HG03135 (cell line): Measurements from ENCODE around the gene CEP89.
"Not testable (repeated sequence)": the region's sequence is repeated elsewhere in the genome, so short reads cannot be mapped to it uniquely, and the experiment has no call there.

Experiments used
- ATAC-seq: cut with Tn5 transposase; IDR thresholded peaks from one replicate; pipeline ENCODE4 v1.9.1; 2021; ENCODE audit warnings: mild to moderate bottlenecking, moderate library complexity; ENCODE audit not compliant: unreplicated experiment

Gene CEP89

DNA sequence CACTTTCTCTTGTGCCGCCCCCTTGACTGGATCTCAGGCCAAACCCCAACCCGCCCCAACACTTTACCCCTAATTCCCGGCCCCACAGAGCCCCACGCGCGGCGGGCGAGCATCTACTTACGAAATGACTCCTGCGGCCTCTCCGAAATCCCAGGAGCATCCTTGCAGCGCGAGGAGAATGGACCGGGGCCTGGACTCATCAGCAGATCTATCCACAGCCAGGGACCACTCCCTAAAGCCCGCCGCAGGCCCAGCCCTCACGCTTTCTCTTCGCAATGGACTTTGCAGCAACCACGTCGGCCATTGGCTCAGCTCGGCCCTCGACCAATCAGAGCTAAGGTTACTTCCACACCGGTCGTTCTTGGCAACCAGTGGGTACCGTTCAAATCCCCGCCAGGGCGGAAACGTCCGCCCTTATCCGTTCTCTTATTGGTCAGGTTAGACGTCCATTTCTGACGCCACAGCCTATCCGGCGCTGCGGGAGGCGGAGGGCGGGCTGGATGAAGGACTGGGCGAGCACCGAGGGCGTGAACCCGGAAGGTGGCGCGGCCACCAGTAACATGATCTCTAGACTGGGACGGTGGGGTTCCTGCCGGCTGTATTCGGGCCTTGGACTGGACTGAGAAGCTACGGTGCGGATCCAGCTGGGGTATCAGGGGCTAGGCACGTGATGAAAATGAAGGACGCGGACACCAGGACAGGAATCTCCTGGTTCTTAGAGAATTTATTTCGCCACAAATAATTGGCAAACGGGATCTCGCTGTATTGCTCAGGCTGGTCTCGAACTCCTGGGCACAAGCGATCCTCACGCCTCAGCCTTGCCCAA, at the start of gene CEP89, which contains the start of gene FAAP24:
Gene CEP89, minus strand, starts transcription at position 244 of the 826 bp plus-strand sequence. Its CDS starts 84 bp downstream, at position 160.
Gene FAAP24, plus strand, starts transcription at position 528 of the 826 bp plus-strand sequence. CDS start 955 bp downstream, outside the sequence.
- ATAC-seq = peak; percentile 99

DNA sequence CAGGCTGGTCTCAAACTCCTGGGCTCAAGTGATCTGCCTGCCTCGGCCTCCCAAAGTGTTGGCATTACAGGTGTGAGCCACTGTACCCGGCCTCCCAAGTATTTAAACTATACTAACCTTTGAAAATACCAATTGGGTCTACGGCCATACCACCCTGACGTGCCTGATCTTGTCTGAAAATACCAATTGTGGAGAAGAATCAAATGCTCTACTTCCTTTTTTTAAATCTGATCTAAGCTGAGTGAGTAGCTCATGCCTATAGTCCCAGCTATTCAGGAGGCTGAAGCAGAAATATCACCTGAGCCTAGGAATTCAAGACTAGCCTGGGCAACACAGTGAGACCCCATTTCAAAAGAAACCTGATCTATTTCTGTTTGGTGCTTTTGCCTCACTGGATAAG, 39.1 kb upstream of the CEP89 start:
- not testable (repeated sequence) for ATAC-seq

DNA sequence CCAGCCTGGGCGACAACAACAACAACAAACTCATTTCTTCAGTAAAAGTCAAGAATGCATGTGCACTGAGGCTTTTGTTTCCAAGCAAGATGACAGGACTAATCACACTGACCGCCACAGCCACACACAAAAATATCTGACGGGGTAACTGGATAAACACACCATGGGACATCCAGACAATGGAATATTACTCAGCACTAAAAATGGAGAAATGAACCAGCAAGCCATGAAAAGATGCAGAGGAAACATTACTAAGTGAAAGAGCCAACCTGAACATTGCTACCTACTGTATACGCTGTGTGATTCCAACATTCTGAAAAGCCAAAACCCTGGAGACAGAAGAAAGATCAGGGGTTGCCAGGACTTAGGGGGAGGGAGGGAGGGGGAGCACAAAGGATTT, 37.0 kb upstream of the CEP89 start:
- no peak for ATAC-seq

DNA sequence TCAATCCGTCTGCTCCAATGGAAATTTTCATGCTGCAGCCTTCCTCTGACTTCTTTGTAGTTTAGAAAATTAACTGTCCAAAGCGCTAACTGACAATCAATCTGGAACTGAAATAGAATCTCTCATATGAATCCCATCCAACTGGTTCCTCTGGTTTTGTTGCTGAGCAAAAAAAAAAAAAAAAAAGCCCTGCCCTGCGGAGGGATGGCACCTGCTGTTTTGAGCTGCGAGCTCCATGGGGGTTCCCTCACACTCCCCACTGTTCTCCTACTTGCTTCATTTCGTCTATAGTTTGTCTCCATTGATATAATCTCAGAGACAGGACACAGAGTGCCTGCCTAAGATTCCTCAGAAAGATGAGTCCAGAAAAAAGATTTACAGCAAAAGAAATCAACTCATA, 33.7 kb upstream of the CEP89 start:
- no peak for ATAC-seq

DNA sequence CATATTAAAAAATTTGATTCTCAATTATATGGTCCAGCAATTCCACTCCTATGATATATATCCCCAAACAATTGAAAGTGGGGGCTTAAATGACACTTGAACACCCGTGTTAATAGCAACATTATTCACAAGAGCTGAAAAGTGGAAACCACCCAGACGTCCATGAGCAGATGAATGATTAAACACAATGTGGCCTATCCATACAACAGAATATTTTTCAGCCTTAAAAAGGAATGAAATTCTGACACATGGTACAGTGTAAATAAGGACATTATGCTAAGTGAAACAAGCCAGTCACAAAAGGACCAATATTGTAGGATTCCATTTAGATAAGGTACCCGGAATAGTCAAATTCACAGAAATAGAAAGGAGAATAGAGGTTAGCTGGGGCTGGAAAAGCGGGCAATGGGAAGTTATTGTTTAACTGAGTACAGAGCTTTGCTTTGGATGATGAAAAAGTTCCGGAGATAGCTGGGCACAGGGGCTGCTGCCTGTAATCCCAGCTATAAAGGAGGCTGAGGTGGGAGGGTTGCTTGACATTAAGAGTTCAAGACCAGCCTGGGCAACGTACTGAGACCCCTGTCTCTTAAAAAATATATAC, 31.8 kb upstream of the CEP89 start:
- ATAC-seq = not testable (repeated sequence)

DNA sequence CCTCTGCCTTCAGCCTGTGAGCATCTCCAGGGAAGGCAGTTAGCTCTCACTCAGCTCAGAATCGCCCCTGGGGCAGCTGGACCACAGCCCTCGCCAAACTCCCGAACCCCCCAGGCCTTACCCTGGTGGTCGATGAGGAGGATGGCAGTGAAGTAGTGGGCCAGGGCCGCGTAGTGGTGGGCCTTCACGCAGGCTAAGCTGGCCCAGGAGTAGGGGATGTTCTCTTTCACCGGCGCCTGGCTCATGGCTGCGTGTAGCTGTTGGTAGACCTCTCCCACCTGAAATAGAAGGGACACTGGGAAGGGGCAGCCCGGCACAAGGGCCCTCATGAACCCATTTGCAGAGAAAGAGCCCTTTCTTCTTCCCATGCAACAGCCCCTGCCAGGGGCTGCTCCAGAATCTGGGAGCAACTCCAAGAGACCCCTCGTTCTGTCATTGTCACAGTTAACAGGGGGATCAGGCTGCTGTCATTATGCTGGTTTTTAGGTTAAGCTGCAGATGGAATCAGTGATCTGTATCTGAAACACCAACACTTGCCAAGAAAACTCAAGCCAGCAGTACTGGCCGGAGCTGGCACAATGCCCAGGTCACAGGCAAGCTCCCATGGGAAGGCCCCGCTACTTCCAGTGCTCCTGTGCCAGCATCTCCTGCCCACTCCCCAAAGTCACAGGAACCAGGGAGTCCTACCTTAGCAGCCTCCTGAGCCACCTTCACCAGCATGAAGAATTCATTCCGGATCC, 30.5 kb upstream of the CEP89 start:
- ATAC-seq = not testable (repeated sequence)

DNA sequence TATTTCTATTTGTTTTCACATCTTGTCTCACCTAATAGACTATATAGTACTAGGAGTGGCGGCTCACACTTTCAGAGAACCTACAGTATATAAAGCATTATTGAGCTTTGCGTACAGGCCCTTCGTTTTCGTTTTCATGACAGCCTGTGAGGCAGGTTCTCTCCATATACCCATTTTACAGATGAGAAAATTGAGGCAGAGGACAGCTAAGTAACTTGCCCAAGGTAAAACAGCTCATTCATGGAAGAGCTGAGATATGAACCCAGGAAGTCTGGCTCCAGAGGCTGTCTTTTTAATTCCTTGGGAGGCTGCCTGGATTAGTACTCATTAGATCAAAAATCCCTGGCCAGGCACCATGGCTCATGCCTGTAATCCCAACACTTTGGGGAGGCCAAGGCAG, 29.2 kb upstream of the CEP89 start:
- no peak for ATAC-seq

DNA sequence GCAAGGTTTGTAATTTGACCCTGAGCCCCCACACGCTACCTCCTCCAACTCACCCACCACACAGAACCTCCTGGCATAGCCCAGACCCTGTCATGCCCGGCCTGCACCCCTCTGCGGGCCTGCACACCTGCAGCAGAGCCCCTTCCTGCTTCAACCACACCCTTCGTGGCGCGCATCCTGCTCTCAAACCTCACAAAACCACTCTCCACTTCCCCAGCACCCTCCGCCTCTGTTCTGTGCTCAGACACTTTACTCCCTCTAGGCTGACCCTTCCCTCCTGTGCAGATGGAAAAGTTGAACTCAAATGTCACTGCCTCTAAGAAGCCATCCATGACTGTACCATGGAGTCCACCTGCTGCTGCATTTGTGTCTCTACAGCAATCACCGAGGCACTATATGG, 28.8 kb upstream of the CEP89 start:
- ATAC-seq = no peak

DNA sequence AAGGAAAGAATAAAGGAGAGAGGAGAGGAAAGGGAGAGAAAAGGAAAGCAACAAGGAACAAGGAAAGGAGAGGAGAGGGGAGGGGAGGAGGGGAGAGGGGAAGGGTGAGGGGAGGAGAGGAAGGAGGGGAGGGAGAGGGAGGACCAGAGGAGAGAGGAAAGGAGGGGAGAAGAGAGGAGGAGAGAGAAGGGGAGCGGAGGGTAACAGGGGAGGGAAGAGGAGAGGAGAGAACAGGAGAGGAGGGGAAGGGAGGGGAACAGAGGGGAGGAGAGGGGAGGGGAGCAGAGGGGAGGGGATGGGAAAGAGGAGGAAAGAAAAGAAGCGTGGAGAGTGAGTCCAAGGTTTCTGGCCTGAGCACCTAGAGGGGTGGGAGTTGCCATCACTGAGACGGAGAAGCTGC, 27.0 kb upstream of the CEP89 start:
- no peak for ATAC-seq

DNA sequence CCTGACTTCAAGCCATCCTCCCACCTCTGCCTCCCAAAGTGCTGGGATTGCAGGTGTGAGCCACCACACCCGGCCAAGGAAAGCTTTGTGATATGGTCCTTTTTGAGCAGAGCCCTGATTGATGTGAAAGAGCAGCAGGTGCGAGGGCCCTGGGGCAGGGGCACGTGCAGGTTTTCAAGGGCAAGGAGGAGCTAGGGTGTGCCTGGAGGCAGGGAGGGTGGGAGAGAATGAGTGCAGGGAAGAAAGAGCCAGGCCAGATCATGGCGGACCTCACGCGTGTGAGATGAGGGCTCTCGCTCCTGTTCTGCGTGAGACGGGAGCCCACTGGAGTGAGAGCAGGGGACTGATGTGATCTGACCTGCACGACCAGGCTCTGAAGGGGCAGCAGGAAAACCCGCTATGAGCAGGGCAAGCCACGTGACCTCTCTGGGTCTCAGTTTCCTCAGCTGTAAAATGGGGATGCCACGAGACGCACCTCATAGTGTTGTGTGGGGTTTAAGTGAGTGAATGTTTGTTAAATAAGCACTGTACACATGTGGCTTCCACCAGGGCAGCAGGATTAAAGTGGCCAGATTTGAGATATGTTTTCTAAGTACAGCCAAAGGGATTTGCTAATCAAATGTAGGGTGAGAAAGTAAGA, 26.1 kb upstream of the CEP89 start:
- ATAC-seq = no peak

DNA sequence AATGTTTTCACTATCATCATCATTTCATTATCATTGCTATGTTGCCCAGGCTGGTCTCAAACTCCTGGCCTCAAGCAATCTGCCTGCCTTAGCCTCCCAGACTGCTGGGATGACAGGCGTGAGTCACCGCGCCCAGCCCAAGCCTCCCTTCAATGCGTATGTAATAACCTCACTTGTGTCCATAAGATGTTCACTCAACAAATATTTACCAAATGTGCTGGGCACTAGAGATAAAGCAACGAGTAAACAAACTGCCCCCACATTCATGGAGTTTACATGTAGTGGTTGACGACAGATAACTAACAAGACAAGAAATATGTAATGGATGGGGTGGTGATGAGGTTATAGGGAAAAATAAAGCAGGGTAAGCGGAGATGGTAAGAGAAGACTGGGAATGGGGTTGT, 25.3 kb upstream of the CEP89 start:
- not testable (repeated sequence) for ATAC-seq

DNA sequence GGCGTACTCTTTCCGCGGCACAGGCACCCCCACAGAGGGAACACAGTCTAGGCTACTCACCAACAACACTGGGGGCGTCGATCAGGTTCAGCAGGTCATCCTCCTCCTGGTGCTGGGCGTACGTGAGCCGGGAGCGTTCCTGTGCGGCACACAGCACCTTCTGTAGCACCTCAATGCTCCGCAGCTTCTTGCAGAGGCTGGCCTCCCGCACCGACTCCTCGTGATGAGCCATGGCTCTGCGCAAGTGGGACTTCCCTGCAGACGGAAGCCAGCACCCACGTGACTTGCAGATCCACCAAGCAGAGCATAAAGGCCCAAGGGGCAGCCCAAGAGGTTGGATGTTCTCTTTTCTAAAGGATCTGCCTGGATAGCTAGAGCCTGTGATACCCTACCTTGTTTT, 24.2 kb upstream of the CEP89 start:
- ATAC-seq = not testable (repeated sequence)

DNA sequence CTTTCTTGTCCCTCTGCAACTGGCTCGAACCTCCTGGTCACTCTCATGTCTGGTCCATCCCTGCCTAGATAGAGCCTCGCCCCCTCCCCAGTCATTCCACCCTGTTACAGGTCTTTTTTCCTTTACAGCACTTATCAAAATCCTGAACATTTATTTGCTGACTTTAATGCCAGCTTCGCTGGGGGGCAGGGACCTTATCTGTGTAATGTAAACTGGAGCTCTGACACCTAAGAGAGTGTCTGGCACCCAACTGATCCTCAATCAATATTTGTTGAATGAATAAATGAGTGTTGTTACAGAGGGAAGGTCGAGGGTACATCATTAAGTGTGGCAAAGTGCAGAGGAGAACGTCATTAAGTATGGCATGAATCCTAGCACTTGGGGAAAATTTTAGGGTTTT, 17.0 kb upstream of the CEP89 start:
- ATAC-seq = no peak

DNA sequence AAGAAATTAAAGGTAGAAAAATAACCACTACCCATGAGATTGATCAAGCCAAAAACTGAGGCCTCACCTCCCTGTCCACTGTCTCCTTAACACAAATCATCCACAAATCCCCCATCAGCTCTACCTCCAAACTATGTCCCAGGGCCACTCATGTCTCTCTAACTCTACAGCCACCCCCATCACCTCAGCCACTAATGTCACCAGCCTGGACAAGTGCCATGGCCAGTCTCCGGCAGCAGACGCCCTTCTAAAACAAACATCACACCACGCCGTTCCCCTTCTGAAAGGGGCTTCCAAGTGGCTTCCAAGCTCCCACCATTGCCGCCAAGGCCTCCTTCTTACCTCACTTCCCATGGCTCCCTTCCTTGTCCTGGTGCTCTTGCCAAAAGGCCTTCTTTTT, 16.5 kb upstream of the CEP89 start:
- ATAC-seq = not testable (repeated sequence)

DNA sequence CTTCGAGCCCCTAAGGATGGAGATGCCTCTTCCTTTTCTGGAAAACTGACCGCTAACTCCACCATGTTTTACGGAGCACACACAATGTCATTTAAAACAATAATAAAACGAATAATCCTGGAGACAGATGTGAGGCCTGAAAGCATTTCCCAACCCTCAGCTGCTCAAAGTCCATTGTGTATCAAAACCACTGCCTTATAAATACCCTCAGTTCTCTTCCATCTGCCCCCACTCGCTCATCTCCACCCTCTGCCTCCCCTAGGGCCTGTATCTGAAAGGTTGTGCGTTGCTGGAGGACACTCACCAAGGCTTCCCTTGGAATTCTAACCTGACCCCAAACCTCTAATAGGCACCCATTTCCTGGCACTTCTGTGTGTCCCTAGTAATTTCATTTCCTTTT, 10.7 kb upstream of the CEP89 start:
- not testable (repeated sequence) for ATAC-seq

DNA sequence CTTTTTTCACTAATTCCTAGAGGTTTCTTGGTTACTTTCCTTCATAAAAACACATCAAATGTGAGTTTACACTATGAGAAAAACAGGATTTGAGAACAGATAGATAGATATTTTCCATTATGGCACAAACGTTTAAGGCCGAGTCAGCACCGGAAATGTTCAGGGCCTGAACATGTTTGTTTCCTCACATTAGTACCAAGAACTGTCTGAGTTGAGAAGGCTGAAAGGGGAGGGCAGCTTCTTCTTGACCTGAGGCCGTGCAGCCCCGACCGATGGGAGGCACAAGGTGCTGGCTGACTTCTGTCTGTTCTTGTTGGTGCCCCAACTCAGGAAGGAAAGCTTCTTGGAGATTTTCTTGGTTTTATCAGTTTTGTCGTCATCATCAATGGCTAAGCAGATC, 8.0 kb upstream of the CEP89 start:
- not testable (repeated sequence) for ATAC-seq

DNA sequence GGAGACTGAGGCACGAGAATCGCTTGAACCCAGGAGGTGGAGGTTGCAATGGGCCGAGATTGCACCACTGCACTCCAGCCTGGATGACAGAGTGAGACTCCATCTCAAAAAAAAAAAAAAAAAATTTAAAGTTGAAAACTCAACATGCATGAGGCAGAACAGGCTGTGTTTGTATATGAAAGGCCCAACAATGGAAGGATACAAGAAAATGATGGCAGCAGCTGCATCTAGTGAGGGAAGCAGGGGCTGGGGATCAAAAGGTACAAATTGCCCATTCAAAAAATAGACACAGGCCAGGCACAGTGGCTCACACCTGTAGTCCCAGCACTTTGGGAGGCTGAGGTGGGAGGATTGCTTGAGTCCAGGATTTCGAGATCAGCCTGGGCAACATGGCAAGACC, 6.1 kb upstream of the CEP89 start:
- not testable (repeated sequence) for ATAC-seq

DNA sequence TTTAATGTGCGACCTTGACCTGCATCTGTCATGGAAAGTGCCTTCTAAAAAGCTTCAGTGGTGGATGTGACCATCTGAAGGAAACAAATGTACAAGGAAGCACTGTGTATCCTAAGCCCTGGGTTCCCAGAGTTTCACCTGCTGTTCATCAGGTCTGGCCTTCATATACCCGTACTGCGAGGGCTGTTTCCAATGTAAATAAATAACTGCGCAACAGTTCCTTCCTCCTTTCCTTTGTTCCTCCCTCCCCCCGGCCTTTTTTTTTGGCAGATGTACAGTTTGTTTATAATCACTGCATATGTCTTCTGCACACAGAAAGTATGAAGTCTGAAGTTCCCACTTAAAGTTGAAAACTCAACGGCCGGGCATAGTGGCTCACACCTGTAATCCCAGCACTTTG, 5.5 kb upstream of the CEP89 start:
- ATAC-seq = no peak

DNA sequence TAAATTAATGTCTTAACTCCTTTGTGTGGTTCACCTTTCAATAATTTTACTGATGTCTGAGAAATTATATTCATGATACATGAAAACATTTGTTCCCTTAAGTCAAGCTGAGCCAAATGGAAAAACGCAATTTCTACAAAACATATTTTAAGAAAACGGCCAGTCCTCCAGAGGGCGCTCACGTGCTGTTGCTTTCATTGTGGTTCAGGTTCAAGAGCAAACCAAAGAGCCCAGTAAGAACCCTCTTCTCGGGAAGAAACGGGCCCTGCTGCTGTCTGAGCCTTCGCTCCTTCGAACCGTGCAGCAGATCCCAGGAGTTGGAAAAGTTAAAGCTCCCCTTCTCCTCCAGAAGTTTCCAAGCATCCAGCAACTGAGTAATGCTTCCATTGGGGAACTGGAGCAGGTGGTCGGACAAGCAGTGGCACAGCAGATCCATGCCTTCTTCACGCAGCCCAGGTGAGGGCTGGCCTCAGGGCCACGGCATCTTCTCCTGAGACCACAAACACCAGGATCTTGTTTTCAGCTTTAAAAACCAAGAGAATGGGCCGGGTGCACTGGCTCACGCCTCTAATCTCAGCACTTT, 4.6 kb upstream of the CEP89 start:
- ATAC-seq = no peak

DNA sequence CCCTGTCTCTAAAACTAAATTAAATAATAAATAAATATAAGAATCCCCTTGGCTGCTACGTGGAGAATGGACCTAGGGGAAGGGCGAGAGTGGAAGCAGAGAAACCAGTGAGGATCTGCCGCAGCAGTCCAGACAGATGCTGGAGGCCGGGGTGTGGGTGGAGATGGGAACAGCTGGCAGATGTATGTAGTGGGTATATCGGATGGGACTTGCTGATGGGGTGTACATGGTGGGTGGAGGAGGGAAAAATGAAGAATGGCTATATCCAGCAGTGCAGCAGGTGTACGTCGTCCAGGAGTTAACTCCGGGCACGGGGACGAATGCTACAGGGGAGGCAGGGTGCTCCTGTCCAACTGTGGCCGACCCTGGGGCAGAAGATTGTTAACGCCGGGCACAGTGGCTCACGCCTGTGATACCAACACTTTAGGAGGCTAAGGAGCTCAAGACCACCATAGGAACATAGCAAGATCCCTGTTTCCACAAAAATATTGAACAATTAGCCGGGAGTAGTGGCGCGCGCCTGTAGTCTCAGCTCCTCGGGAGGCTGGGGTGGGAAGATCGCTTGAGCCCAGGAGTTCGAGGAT, 654 bp downstream of the CEP89 start:
- no peak for ATAC-seq
